Measurements from ENCODE around the gene LLPH. TPM values are rescaled to one million over a fixed set of nuclear protein-coding genes. Genes with fewer than 3 reads are reported as not detected.

LLPH gene
- total RNA-seq, 2 donors from 2014 or later: 5.0 to 8.1 TPM

DNA sequence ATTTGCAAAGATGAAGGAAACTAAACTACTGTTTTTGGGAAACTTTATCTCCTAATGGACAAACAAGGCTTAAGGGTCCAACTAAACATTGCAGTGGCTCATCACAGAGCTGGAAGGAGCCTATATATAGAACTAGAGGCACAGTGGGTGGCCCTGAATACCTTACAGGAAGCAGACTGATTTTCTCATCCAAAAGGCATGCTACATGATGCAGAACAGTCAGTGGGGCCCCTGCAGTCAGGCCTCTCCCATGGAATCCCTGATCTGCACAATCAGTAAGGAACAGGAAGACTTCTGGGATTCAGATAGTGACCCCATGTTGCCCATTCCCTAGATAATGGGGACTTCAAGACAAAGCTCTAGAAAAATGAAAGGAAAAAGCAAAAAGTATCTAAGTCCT, 1.9 kb upstream of the LLPH start:
- no peak overlapping the region for H3K4me3 ChIP-seq
- no peak overlapping the region for H3K27ac ChIP-seq
- peaks cover 9 to 18% of the 10 kb centered on the region in 2 donors for H3K4me1 ChIP-seq (ENCODE audit: control insufficient read depth in 1 of 2, low read depth in 2 of 2)
- H3K9me3 ChIP-seq: no peaks in the 10 kb centered on the region
- DNase-seq (ENCODE audit: low spot score): no peak
- no peak for ATAC-seq (ENCODE audit: insufficient number of reproducible peaks, low FRiP score, low read depth)
- H3K27me3 ChIP-seq (replicated peaks; ENCODE audit: insufficient read depth): no peaks in the 10 kb centered on the region
- peaks cover 11% of the 10 kb centered on the region for H3K36me3 ChIP-seq
- TF ChIP-seq, protein P1, sequence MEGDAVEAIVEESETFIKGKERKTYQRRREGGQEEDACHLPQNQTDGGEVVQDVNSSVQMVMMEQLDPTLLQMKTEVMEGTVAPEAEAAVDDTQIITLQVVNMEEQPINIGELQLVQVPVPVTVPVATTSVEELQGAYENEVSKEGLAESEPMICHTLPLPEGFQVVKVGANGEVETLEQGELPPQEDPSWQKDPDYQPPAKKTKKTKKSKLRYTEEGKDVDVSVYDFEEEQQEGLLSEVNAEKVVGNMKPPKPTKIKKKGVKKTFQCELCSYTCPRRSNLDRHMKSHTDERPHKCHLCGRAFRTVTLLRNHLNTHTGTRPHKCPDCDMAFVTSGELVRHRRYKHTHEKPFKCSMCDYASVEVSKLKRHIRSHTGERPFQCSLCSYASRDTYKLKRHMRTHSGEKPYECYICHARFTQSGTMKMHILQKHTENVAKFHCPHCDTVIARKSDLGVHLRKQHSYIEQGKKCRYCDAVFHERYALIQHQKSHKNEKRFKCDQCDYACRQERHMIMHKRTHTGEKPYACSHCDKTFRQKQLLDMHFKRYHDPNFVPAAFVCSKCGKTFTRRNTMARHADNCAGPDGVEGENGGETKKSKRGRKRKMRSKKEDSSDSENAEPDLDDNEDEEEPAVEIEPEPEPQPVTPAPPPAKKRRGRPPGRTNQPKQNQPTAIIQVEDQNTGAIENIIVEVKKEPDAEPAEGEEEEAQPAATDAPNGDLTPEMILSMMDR (IDR thresholded peaks at IDR 0.05): no peak

DNA sequence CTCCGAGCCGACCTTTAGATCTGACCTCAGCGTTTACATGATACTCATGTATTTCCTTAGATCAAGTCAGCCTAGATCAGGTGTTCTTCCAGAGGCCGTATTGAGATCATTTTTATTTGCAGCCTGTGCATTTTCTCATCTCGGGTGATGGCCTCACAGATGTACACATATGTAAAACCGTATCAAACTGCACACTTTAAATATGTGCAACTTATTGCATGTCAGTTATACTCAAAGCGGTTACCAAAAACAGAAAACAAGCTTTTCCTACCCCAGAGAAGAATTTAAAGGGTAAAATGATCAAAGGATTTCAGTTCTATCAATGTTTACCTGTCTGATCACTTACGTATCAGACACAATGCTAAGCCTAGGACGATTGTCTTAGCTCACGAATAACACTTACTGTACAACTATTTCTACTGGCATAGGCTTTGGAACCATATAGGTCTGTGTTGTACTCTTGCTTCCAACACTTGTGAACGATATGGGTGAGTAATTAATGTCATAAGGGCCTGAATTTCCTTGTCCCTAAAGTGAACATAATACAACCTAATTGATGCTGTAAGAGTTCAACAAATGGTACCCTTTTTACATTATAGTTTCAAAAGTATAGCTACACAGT, 628 bp upstream of the LLPH start:
- peak overlapping the region in 1 of 2 donors; percentile 17 for H3K27ac ChIP-seq
- ATAC-seq (ENCODE audit: insufficient number of reproducible peaks, low FRiP score, low read depth) (no peak), DNase-seq (ENCODE audit: low spot score) (no peak)
- TF ChIP-seq, protein P1 (IDR thresholded peaks at IDR 0.05): no peak
- H3K4me3 ChIP-seq: peak overlapping the region; percentile 82
- H3K9me3 ChIP-seq: no peaks in the 10 kb centered on the region
- H3K4me1 ChIP-seq (ENCODE audit: control insufficient read depth in 1 of 2, low read depth in 2 of 2): peaks cover 9 to 18% of the 10 kb centered on the region in 2 donors
- peaks cover 2% of the 10 kb centered on the region for H3K36me3 ChIP-seq
- no peaks in the 10 kb centered on the region for H3K27me3 ChIP-seq (replicated peaks; ENCODE audit: insufficient read depth)

DNA sequence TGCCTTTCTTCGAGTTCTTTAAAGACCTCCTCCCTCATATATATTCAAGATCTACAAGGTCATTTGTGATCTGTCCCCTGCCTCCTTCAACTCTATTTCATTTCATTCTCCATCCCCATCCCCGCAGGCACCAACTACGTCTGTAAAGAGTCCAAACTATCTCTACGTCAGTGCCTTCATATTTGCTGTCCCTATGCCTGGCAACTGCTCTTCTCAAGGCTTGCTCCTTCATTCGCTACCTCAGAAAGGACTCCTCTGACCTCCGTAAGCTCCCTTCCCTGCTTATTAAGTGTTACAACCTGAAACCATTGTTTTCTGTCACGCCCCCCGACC, 650 bp downstream of the LLPH start:
- peaks cover 9 to 18% of the 10 kb centered on the region in 2 donors for H3K4me1 ChIP-seq (ENCODE audit: control insufficient read depth in 1 of 2, low read depth in 2 of 2)
- H3K27ac ChIP-seq: peak overlapping the region in 1 of 2 donors; percentile 17
- no peaks in the 10 kb centered on the region for H3K36me3 ChIP-seq
- DNase-seq (ENCODE audit: low spot score) (no peak), ATAC-seq (ENCODE audit: insufficient number of reproducible peaks, low FRiP score, low read depth) (no peak)
- no peaks in the 10 kb centered on the region for H3K27me3 ChIP-seq (replicated peaks; ENCODE audit: insufficient read depth)
- H3K4me3 ChIP-seq: peak overlapping the region; percentile 82
- H3K9me3 ChIP-seq: no peaks in the 10 kb centered on the region
- TF ChIP-seq, protein P1 (IDR thresholded peaks at IDR 0.05): no peak

- H3K36me3 ChIP-seq: no peaks in the 10 kb centered on the region
- ATAC-seq (ENCODE audit: insufficient number of reproducible peaks, low FRiP score, low read depth): no peak
- H3K27me3 ChIP-seq (replicated peaks; ENCODE audit: insufficient read depth): no peaks in the 10 kb centered on the region
Observed at GRCh38 chr12:66127650-66128049, 2.9 kb downstream of the LLPH start.

GRCh38 chr12:66120477-66120876, 10.1 kb downstream of the LLPH start:
- Histone ChIP-seq H3K36me3 (peaks cover 11% of the 10 kb centered on the region), H3K4me3 (no peak overlapping the region), H3K27me3 (replicated peaks; ENCODE audit: insufficient read depth) (no peaks in the 10 kb centered on the region), H3K9me3 (no peaks in the 10 kb centered on the region), H3K27ac (no peak overlapping the region), H3K4me1 (ENCODE audit: control insufficient read depth in 1 of 2, low read depth in 2 of 2) (peaks cover 0 to 17% of the 10 kb centered on the region in 2 donors)
- TF ChIP-seq, protein P1 (IDR thresholded peaks at IDR 0.05): no peak
- no peak for DNase-seq (ENCODE audit: low spot score)
- ATAC-seq (ENCODE audit: insufficient number of reproducible peaks, low FRiP score, low read depth): no peak

More at GRCh38 chr12:66127650-66128049, 2.9 kb downstream of the LLPH start:
- Histone ChIP-seq H3K4me1 (ENCODE audit: control insufficient read depth in 1 of 2, low read depth in 2 of 2) (peaks cover 9 to 18% of the 10 kb centered on the region in 2 donors), H3K4me3 (no peak overlapping the region), H3K27ac (no peak overlapping the region), H3K9me3 (no peaks in the 10 kb centered on the region)
- no peak for DNase-seq (ENCODE audit: low spot score)
- TF ChIP-seq, protein P1 (IDR thresholded peaks at IDR 0.05): no peak

Measured in thoracic aorta (tissue), 2 donors.